ENCODE results near the gene SOWAHA.
"Not testable (repeated sequence)": the region's sequence is repeated elsewhere in the genome, so short reads cannot be mapped to it uniquely, and the experiment has no call there.

Gene SOWAHA

GRCh38 chr5:132788990-132789886 lies 23.9 kb upstream of the SOWAHA start:
- no peak for TF ChIP-seq CTCF (conservative IDR thresholded peaks at IDR 0.05)
- H3K27ac ChIP-seq, result peak overlapping the region; percentile 72

- H3K27ac ChIP-seq, result peak overlapping the region; percentile 72
- TF ChIP-seq CTCF (conservative IDR thresholded peaks at IDR 0.05), result no peak
These were observed 22.8 kb upstream of the SOWAHA start for GRCh38 chr5:132790201-132790865.

- no peak for TF ChIP-seq CTCF (conservative IDR thresholded peaks at IDR 0.05)
- peak overlapping the region; percentile 72 for H3K27ac ChIP-seq
These were observed 22.1 kb upstream of the SOWAHA start for GRCh38 chr5:132791026-132791425.

GRCh38 chr5:132797651-132798050 lies 15.5 kb upstream of the SOWAHA start:
- no peak overlapping the region for H3K27ac ChIP-seq
- no peak for TF ChIP-seq CTCF (conservative IDR thresholded peaks at IDR 0.05)

GRCh38 chr5:132799392-132799791 lies 13.7 kb upstream of the SOWAHA start:
- no peak for TF ChIP-seq CTCF (conservative IDR thresholded peaks at IDR 0.05)
- H3K27ac ChIP-seq, result no peak overlapping the region

- TF ChIP-seq CTCF (conservative IDR thresholded peaks at IDR 0.05), result no peak
- H3K27ac ChIP-seq, result no peak overlapping the region
These were observed 12.6 kb upstream of the SOWAHA start for GRCh38 chr5:132800545-132800944.

GRCh38 chr5:132802044-132802684 lies 10.9 kb upstream of the SOWAHA start:
- H3K27ac ChIP-seq, result no peak overlapping the region
- TF ChIP-seq CTCF (conservative IDR thresholded peaks at IDR 0.05), result no peak

- not testable (repeated sequence) for H3K27ac ChIP-seq
These were observed 10.4 kb upstream of the SOWAHA start for GRCh38 chr5:132802685-132803066.

- not testable (repeated sequence) for H3K27ac ChIP-seq
These were observed 8.9 kb upstream of the SOWAHA start for GRCh38 chr5:132804219-132804618.

GRCh38 chr5:132805872-132806271 lies 7.2 kb upstream of the SOWAHA start:
- H3K27ac ChIP-seq, result not testable (repeated sequence)

- H3K27ac ChIP-seq, result peak overlapping the region; percentile 81
These were observed 6.3 kb upstream of the SOWAHA start for GRCh38 chr5:132806804-132807162.

All from VCaP (cell line).